HAP-1 (cell line): ENCODE measurements around the gene PTPRN2.

ENCODE experiments used
- DNase-seq, 2 experiments: peaks; one replicate each; pipeline ENCODE4 v3.0.0-alpha.2; 2016 to 2020; ENCODE audit warnings: low spot score in 2 of 2
- H3K27me3 ChIP-seq: fragments of 250-450 bp; sonication (Bioruptor Pico); 2 replicates; pipeline ENCODE4 v1.5.1; 2020; ENCODE audit warnings: low read depth, mild to moderate bottlenecking, moderate library complexity
- H3K36me3 ChIP-seq: fragments of 250-450 bp; sonication (Bioruptor Pico); replicated peaks from 2 replicates; pipeline ENCODE4 v1.5.1; 2020; ENCODE audit warnings: mild to moderate bottlenecking
- H3K4me1 ChIP-seq: fragments of 250-450 bp; sonication (Bioruptor Pico); 2 replicates; pipeline ENCODE4 v1.5.1; 2020; ENCODE audit warnings: mild to moderate bottlenecking
- H3K4me3 ChIP-seq: fragments of 250-450 bp; sonication (Bioruptor Pico); 2 replicates; pipeline ENCODE4 v1.5.1; 2020; ENCODE audit warnings: mild to moderate bottlenecking, moderate library complexity
- H3K9me3 ChIP-seq: fragments of 250-450 bp; sonication (Bioruptor Pico); 2 replicates; pipeline ENCODE4 v1.5.1; 2020; ENCODE audit warnings: mild to moderate bottlenecking, moderate library complexity
- in situ Hi-C: fragments of 300-500 bp; cut with MboI; formaldehyde crosslinking; loops from 3 replicates; pipeline ENCODE4 v1.14.3; 2020; ENCODE audit warnings: low sequenced_read_pairs, inconsistent platforms, mixed read lengths

Gene PTPRN2

DNA sequence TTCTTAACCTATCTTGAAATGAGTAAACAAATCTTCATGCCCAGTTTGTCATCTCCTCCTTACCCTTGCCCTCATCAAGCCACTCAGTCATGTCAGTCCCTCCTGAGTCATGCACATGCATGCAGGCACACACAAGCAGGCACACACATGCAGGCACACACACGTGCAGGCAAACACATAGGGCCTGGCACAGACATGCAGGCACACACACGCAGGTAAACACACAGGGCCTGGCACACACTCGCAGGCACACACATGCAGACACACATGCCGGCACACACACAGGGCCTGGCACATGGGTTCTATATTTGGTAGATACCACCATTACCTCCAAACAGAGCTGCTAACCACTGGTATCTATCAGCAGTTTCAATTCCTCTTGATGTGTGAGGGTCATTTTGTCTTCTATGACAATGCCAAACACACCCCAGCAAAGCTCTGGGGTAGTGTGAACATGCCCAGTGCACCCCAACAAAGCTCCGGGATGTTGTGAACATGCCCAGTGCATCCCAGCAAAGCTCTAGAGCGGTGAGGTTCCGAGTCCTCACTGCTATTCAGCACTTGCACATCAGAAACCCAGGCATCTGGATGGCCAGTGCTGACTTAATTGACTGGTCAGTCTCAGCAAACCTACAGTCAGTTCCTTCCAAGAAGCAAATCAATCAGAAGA, 563.8 kb downstream of the PTPRN2 start:
- Histone ChIP-seq H3K4me1 (no peaks in the 10 kb centered on the region), H3K9me3 (no peaks in the 10 kb centered on the region), H3K36me3 (no peaks in the 10 kb centered on the region), H3K4me3 (no peak overlapping the region), H3K27me3 (no peaks in the 10 kb centered on the region)
- no peak for DNase-seq
- in situ Hi-C loops, result no loop called here

DNA sequence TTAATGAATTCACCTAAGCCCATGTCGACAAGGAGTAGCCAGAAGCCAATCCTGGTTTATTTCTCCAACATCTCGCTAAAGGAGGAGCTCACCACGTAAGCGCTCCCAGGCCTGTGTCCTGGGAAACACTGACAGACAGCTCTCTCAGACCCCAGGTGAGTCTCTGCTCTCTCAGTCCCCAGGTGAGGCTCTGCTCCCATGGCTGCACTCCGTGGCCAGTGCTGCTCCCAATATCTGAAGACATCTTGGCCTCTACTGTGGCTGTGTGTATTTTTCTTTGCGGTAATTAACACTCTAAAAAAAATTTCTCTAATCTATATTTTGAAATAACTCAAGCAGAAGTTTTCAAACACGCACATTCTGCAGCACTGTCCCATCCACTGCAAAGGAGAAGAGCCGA, 564.5 kb downstream of the PTPRN2 start:
- H3K9me3 ChIP-seq, result no peaks in the 10 kb centered on the region
- H3K4me3 ChIP-seq, result no peak overlapping the region
- DNase-seq, result no peak
- no peaks in the 10 kb centered on the region for H3K4me1 ChIP-seq
- in situ Hi-C loops, result no loop called here
- H3K36me3 ChIP-seq, result no peaks in the 10 kb centered on the region
- H3K27me3 ChIP-seq, result no peaks in the 10 kb centered on the region

DNA sequence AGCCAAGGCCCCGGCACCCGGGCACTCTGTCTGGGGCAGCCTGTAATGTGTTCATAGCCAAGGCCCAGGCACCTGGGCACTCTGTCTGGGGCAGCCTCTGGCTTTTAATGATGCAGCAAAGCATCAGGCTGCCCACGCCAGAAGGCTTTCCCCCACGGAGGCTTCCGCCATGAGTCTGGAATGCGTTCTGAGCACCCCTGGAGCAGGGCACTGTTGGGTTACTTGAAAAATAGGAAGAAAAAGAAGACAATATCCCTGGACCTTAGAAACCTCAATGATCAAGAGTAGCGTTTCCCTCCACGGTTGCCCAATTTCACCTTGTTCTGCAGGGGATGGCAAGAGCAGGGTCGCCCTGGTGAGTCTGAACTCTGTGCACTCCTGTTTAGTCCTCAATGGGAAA, 565.0 kb downstream of the PTPRN2 start:
- in situ Hi-C loops, result no loop called here
- no peaks in the 10 kb centered on the region for H3K27me3 ChIP-seq
- no peaks in the 10 kb centered on the region for H3K4me1 ChIP-seq
- no peak for DNase-seq
- H3K9me3 ChIP-seq, result no peaks in the 10 kb centered on the region
- no peaks in the 10 kb centered on the region for H3K36me3 ChIP-seq
- no peak overlapping the region for H3K4me3 ChIP-seq

DNA sequence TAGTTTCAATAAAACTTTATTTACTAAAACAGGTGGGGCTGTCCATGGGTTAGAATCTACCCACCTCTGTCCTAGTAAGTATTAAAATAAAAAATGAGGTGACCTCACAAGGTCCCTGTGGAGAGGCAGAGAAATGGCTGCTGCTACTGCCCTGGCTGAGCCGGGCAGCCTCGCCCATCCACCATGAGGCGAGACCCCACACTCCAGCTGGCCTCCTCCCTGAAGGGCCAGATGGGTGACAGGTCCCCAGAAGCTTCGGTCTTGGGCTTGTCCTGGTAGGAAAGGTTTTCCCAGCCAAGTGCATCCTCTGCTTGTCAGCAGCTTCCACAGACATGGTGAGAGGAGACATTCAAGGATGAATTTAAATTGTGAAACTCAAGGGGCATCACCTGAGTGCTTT, 565.8 kb downstream of the PTPRN2 start:
- no peak for DNase-seq
- Histone ChIP-seq H3K4me3 (no peak overlapping the region), H3K36me3 (no peaks in the 10 kb centered on the region), H3K4me1 (no peaks in the 10 kb centered on the region), H3K9me3 (no peaks in the 10 kb centered on the region), H3K27me3 (no peaks in the 10 kb centered on the region)
- in situ Hi-C loops, result no loop called here

DNA sequence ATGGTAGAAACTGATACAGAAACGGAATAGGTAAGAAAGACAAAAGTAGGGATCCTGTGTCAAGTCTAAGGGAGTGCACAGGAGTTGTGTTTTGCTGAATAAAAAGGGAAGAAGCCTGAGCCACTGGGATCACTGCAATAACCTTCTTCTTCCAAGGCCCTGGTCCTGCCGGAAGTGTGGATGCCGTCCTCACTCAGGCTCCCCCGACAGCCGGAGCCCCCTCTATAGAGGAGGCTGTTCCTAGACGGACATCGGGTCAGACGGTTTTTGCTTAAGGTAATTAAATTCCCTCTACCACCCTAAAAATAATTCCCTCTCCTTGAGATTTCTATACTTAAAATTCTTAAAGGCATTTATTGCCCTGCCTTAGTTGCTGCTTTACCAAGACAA, 566.9 kb downstream of the PTPRN2 start:
- in situ Hi-C loops, result no loop called here
- Histone ChIP-seq H3K36me3 (no peaks in the 10 kb centered on the region), H3K4me3 (no peak overlapping the region), H3K9me3 (no peaks in the 10 kb centered on the region), H3K4me1 (no peaks in the 10 kb centered on the region), H3K27me3 (no peaks in the 10 kb centered on the region)
- DNase-seq, result no peak

DNA sequence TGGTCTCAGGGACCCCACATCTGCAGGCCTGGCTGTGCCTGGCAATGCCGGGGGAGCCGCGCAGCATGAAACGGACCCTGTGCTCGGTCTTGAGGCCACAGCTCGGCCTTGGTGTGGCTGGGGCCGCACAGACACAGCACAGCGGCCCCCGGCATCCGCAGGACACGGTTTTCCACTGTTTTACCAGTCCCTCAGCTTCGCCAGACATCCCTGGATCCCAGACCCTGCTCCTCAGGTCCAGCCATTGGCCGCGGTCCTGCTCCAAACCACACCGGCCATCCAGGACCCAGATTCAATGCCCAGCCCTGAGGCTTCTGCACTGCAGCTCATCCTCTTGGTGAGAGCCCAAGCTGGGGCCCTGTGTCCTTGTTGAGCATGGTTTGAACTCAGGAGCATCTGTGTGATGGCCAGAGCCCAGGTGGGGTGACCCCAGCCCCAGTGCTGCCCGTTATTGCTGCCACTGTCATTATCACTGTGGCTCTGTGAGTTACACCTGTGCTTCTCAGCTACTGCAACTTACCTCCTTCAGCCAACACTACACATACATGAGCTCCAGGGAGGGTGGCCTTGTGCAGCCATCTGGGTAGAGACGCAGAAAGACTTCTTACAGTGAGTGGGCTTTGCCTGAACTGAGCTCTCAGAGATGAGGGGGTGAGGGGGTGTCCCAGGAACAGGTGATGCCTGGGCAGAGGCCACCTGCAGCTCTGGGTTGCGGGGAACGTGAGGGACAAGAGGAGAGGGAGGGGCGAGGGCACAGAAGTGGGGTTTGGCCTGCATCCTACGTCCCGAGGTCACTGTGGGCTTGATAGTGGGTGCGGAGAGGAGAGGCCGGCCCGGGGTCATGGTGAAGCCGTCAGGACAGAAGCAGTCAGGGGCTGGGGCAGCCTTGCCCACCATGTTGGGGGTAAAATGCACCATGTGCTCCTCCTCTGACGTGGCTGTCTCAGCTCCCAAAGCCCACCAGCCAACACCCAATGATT, 567.6 kb downstream of the PTPRN2 start:
- in situ Hi-C loops, result no loop called here

DNA sequence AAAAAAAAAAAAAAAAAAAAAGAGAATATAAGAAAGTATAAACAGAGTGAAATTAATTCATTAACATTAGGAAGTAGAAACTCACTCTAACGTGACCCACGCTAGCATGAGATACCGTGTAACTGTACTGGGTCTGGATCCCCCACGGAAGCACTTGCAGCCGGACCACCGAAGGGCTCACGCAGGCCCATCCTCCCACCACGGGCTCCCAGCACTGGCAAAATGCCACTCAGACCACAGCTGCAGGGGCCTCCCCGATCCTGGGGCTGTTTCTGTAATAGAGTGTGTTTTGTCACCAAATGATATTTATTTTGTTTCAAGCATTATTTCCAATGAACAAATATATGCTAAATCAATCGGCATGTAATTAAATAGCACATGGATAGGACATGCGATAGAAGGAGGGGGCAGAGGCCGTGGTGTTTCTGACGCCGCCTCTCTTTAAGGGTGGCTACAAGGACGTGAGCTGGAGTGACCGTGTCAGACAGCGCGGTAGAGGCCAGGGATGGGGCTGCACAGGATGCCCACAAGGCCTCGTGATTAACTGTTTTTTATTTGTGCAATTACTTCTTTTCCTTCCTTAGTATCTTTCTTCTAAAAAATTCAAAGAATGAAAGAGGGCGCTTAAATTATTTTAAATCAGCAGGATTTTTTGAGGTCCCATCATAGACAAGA, 568.5 kb downstream of the PTPRN2 start:
- Histone ChIP-seq H3K4me3 (no peak overlapping the region), H3K4me1 (no peaks in the 10 kb centered on the region), H3K27me3 (no peaks in the 10 kb centered on the region), H3K9me3 (no peaks in the 10 kb centered on the region), H3K36me3 (no peaks in the 10 kb centered on the region)
- no peak for DNase-seq
- in situ Hi-C loops, result no loop called here

More for the DNA sequence above, 567.6 kb downstream of the PTPRN2 start:
- Histone ChIP-seq H3K4me3 (no peak overlapping the region), H3K27me3 (no peaks in the 10 kb centered on the region), H3K36me3 (no peaks in the 10 kb centered on the region), H3K9me3 (no peaks in the 10 kb centered on the region), H3K4me1 (no peaks in the 10 kb centered on the region)
- DNase-seq, result no peak

DNA sequence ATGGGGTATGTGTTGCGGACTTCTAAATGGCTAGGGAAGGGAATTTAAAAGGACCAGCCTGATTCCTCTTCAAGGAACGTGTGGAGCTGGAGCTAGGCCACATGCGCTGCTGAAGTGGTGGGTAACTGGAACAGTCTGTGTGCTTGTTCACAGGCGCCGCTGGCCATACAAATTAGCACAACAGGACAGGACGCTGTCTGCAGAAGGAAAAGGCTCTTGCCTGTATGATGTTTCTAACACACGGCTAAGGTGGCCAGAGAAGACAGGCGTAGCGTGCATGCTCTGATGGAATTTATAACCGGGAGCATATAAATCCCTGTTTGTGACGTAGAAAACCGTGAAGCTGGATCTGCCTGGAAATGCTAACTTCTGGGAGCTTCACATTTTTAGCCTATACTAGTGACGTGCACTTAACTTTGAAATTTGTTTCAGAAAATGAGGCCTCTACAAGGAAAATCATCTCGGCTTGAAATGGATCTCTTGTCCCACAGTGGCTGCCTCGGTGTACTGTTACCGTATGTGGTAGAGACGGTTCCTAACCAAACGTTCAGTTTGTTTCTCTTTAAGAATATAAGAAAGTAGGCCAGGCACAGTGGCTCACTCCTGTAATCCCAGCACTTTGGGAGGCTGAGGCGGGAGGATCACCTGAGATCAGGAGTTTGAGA, 569.4 kb downstream of the PTPRN2 start:
- Histone ChIP-seq H3K4me3 (no peak overlapping the region), H3K36me3 (no peaks in the 10 kb centered on the region), H3K27me3 (no peaks in the 10 kb centered on the region), H3K9me3 (no peaks in the 10 kb centered on the region), H3K4me1 (no peaks in the 10 kb centered on the region)
- in situ Hi-C loops, result no loop called here
- DNase-seq, result no peak

DNA sequence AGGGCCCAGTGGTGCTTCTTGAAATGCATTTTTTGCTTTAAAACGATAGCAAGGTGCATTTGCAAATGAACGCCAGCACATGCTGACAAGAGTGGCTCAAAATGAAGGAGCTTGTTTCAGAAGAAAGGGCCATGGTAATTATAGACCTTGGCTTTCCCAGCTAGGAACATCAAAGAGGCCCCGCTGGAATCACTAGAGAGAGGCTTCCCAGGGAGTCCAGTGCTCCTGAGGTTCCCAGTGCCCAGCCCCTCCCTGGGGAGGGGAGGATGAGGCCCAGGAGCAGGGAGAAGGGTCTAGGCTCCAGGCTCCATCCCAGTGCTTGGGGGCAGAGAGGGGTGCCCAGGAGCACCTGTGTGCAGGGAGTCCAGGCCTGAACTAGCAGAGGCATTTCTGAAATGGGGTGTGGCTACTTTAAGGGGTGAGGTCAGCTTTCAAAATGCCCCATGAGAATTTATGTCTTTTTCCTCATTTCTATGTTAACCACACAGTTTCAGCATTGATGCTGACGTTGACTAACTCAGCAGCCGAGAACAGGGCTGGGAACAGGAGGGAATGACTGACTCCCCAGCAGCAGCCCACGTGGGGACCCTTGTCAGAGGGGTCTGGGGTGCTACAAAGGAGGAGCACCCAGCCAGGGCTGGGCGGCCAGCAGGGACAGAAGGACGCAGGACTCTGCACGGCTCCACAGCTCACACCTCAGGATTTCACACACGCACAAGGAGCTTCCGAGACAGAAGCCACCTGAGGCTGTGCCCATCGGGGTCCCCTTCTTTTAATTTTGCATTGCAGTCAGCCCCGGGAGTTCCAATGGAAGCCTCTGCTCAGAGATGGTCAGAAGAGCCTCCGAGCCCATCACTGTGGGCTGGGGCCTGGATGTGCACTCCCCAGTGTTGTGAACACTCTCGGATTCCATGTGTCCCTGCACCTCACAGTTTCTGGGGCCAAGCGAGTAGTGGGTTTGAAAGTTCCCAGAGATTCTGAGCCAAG, 570.2 kb downstream of the PTPRN2 start:
- Histone ChIP-seq H3K36me3 (no peaks in the 10 kb centered on the region), H3K4me3 (no peak overlapping the region), H3K27me3 (no peaks in the 10 kb centered on the region), H3K9me3 (no peaks in the 10 kb centered on the region), H3K4me1 (no peaks in the 10 kb centered on the region)
- DNase-seq, result peak; percentile 38 to 46
- in situ Hi-C loops, result no loop called here

DNA sequence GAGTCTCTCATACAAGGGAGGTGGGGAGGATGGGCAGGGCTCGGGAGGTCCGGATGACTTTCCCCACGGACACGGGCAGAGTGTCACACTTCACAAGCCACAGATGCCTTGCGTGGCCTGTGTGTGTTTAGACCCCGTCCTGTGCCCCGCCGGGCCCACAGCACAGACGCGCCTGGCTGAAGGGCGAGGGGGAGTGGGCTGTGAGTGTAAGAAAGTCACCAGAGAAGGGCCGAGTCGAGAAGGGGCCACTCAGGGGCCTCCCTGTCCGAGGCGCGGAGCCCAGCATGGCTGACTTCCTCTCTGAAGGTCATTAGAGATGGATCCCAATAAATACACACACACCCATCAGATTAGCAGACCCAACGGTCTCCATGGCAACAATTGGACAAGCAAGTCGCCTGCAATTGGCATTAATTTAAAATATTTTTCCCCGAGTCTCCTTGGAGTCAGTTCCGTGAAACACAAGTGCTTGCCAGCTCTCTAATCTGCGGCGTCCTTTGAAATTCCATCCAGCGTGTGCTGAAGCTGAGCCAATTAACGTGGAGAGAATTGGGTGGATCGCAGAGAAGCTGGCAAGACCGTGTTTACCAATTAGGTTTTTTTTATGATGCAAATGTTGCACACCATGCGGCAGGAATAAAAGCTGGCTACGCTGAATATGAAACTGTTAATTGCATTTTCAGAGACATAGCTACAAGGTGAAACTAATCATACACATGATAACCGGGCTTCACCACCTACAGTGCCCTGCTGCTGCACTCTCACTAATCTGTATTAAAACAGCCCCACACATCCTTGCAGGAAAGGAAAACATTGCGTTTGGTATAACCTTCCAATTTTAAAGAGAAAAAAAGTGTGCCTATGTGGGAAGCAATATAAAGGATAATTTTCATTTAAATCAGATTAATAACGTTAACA, 571.2 kb downstream of the PTPRN2 start:
- Histone ChIP-seq H3K36me3 (no peaks in the 10 kb centered on the region), H3K9me3 (no peaks in the 10 kb centered on the region), H3K27me3 (no peaks in the 10 kb centered on the region), H3K4me1 (no peaks in the 10 kb centered on the region), H3K4me3 (no peak overlapping the region)
- DNase-seq, result peak; percentile 35 to 44
- in situ Hi-C loops, result no loop called here

DNA sequence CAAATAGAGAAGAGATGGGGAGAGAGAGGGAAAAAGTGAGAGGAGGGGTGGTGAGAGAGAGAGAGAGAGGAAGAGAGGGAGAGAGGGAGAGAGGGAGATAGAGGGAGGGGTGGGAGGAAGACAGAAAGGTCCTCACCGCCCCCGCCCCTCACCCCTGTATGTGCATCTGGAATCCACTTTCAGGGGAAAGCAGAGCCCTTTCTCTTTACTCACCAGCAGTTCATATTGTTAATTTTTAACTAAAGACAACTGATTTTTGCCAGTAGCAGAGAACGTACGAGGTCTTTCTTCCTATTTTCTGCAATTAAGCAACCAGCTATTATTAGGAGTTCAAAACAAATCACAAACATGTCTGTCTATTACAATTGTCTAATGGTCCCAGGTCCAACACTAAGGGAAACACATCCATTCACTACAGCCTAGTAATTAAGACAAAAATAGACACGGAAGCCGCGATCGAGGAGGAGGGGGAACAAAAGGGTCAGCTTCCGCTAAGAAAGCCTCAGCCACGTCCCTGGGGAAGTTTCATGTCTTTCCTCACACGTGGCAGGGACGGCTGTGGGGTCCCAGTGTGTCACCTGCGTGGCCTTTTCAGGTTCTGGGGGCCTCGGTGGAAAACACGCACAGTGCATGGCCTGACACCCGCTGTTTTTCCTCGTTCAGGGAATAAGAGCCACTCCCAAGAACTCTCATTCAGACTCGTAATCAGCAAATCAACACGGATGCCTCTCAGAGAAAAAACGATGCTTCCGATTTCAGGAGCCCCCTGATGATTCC, 572.0 kb downstream of the PTPRN2 start:
- DNase-seq, result no peak
- Histone ChIP-seq H3K4me1 (no peaks in the 10 kb centered on the region), H3K36me3 (no peaks in the 10 kb centered on the region), H3K4me3 (no peak overlapping the region), H3K9me3 (no peaks in the 10 kb centered on the region), H3K27me3 (no peaks in the 10 kb centered on the region)
- in situ Hi-C loops, result no loop called here
